Measurements from ENCODE around the gene NTM. TPM values are rescaled to one million over a fixed set of nuclear protein-coding genes. Genes with fewer than 3 reads are reported as not detected.

The NTM gene
- total RNA-seq, 1 donor from 2014 or later: 10.8 TPM

GRCh38 chr11:131560287-131560686, 189.9 kb downstream of the NTM start:
- no peak for DNase-seq

- DNase-seq: no peak
These were observed 191.1 kb downstream of the NTM start for GRCh38 chr11:131561501-131561900.

- DNase-seq: no peak
These were observed 191.6 kb downstream of the NTM start for GRCh38 chr11:131561972-131562371.

- no peak for DNase-seq
These were observed 197.9 kb downstream of the NTM start for GRCh38 chr11:131568318-131568717.

- DNase-seq: no peak
These were observed 201.2 kb downstream of the NTM start for GRCh38 chr11:131571571-131571970.

GRCh38 chr11:131572423-131572822, 202.0 kb downstream of the NTM start:
- DNase-seq: no peak

GRCh38 chr11:131579932-131580387, 209.5 kb downstream of the NTM start:
- peak; percentile 8 for DNase-seq

GRCh38 chr11:131580476-131580875, 210.1 kb downstream of the NTM start:
- DNase-seq: no peak

- no peak for DNase-seq
These were observed 210.6 kb downstream of the NTM start for GRCh38 chr11:131581046-131581445.

- DNase-seq: no peak
These were observed 211.7 kb downstream of the NTM start for GRCh38 chr11:131582021-131582525.

- DNase-seq: no peak
These were observed 213.0 kb downstream of the NTM start for GRCh38 chr11:131583421-131583820.

GRCh38 chr11:131583938-131584337, 213.5 kb downstream of the NTM start:
- no peak for DNase-seq

GRCh38 chr11:131584785-131585592, 214.6 kb downstream of the NTM start:
- no peak for DNase-seq

GRCh38 chr11:131588057-131588456, 217.6 kb downstream of the NTM start:
- no peak for DNase-seq

GRCh38 chr11:131591051-131591461, 220.6 kb downstream of the NTM start:
- peak; percentile 5 for DNase-seq

- no peak for DNase-seq
These were observed 221.7 kb downstream of the NTM start for GRCh38 chr11:131592152-131592551.

- no peak for DNase-seq
These were observed 222.3 kb downstream of the NTM start for GRCh38 chr11:131592734-131593133.

GRCh38 chr11:131593301-131593700, 222.9 kb downstream of the NTM start:
- no peak for DNase-seq

GRCh38 chr11:131595797-131596196, 225.4 kb downstream of the NTM start:
- no peak for DNase-seq

- DNase-seq: no peak
These were observed 227.5 kb downstream of the NTM start for GRCh38 chr11:131597890-131598289.

- no peak for DNase-seq
These were observed 227.9 kb downstream of the NTM start for GRCh38 chr11:131598305-131598704.

- DNase-seq: no peak
These were observed 228.9 kb downstream of the NTM start for GRCh38 chr11:131599285-131599684.

GRCh38 chr11:131600628-131601027, 230.2 kb downstream of the NTM start:
- no peak for DNase-seq

GRCh38 chr11:131601586-131601985, 231.2 kb downstream of the NTM start:
- no peak for DNase-seq

Measured in skin of body (tissue), 2 donors.